C1 segment of cervical spinal cord (tissue), 14 donors: ENCODE measurements around the gene F10.
"Not testable (repeated sequence)": the region's sequence is repeated elsewhere in the genome, so short reads cannot be mapped to it uniquely, and the experiment has no call there.

Experiments used
- DNase-seq, 14 donors: peaks; one replicate each; lab custom pipeline; 2025; lab: John Stamatoyannopoulos, UW

F10 gene

DNA sequence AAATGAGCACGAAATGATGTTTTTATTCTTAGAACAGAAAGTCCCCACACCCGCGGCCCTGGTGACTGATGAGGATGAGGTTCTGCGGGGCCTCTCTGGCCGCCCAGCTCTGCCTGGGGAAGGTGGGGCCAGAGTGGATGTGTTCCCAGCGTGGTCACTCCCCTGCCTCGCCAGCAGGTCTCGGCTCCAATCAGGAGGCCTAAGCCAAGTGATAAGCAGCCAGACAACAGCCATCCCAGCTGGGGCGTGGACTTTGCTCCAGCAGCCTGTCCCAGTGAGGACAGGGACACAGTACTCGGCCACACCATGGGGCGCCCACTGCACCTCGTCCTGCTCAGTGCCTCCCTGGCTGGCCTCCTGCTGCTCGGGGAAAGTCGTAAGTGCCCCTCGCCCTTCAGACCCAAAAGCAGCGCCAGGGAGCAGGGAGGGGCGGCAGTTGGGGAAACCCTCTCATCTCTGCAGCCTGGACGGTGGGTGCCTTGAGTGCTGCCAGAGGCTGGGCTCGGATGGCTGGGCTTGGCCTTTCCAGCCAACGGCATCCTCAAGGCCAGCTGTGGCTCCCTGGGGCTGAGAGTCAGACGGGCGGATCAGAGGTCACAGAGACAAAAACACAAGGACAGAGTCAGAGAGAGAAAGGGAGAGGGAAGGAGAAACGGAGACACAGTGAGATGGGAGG is at the start of gene F10:
F10 (plus strand) TSS at position 250 of the 676 bp plus-strand sequence; CDS start at position 307, 57 bp downstream.
- no peak for DNase-seq

DNA sequence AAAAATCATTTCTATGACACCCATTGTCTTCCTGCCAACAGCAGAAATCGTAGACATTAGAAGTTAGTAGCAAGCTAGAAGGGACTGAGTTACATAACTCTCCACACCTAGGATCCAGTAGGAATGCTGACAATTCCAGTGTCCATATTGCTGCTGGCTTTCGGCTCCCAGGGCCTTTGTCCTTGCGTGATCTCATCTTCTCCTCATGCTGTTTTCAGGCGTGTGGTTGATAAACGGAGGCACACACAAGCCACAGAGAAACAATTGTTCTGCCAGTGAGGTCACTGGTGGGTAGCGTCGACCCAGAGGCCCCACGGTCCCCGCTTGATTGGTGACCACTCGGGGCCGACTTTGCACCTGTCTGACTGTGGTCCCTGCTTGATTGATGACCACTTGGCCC is 48.7 kb upstream of the F10 start:
- no peak for DNase-seq

DNA sequence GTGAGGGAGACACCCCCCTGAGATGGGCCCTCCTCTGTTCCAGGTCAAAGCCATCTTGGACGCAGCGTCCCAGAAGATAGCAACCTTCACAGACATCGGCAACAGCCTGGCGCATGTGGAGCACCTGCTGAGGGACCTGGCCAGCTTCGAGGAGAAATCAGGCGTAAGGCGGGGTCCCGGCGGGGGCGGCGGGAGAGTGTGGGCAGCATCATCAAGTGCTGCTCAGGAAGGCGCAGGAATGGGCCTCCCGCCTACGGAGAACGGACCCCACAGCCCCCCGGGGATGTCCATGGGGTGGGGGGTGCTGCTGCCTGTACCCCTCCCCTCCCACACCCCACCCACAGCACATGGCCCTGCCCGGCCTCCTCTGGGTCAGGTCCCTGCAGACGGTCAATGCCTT is 48.2 kb upstream of the F10 start:
- no peak for DNase-seq

DNA sequence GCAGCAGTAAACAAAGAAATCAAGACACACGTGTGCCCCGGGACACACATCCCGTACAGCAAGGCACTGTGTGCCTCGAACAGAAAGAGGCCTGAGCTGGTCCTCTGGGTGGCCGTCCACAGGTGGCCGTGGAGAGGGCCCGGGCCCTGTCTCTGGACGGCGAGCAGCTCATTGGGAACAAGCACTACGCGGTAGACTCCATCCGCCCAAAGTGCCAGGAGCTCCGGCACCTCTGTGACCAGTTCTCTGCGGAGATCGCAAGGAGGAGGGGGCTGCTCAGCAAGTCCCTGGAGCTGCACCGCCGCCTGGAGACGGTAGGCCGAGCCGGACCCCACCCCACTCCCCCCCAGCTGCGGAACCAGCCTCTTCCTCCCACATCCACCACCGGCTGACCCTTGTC is 47.7 kb upstream of the F10 start:
- no peak for DNase-seq

DNA sequence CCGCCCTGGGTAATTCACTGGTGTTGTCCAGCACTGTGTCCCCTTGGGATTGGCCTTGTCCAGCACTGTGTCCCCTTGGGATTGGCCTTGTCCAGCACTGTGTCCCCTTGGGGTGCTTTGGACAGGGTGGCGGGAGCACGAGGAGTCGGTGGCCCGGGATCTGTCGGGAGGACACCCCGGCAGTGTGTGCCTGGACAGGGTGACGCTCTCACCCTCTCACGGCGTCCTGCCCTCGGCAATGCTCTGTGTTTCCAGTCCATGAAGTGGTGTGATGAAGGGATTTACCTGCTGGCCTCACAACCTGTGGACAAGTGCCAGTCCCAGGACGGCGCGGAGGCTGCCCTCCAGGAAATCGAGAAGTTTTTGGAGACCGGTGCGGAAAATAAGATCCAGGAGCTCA is 46.9 kb upstream of the F10 start:
- DNase-seq, result no peak

DNA sequence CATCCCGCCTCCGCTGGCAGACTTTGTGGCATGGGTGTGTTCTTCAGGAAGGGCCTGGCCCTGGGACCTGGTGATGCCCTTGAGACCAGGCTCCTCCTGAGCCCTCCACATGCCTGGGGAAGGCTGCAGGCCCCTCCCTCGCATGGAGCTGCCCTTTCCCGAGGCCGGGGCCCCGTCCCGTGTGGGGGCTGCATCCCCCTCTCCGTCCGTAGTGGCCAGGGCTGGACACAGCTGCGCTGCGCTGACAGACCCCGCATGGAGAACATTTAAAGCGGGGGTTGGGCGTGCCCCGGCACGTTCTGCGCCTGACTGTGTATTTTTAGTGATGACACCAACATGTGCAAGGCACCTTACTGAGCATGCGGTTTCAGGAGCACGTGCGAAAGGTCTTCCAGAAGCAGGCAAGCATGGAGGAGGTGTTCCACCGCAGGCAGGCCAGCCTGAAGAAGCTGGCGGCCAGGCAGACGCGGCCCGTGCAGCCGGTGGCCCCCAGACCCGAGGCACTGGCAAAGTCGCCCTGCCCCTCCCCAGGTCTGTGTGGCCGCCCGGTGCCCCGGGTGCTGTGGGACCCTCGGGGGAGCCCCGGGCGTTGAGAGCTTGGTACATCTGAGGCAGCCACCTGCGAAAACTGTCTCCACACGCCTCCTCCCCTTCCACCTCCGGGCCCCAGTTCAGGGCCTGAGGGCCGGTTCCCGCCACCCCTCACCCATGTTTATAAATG is 45.8 kb upstream of the F10 start:
- no peak for DNase-seq

DNA sequence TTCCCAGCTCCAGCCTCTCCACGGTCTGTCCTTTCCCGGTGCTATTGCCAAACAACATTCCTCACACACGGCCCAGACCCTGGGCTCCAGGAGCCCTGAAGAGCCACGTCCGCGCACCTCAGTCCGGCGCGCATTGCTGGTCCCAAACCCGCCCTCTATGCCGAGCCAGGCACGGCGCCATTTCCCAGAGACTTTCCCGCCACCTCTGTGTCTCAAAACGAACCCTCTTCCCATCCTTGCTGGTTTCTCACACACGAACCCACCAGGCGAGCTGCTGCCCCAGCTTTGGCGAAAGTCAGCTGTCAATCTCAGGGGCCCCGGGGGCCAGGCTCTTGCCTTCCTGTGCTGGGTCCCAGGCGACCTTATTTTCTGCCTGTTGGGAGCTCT is 45.0 kb upstream of the F10 start:
- no peak for DNase-seq

DNA sequence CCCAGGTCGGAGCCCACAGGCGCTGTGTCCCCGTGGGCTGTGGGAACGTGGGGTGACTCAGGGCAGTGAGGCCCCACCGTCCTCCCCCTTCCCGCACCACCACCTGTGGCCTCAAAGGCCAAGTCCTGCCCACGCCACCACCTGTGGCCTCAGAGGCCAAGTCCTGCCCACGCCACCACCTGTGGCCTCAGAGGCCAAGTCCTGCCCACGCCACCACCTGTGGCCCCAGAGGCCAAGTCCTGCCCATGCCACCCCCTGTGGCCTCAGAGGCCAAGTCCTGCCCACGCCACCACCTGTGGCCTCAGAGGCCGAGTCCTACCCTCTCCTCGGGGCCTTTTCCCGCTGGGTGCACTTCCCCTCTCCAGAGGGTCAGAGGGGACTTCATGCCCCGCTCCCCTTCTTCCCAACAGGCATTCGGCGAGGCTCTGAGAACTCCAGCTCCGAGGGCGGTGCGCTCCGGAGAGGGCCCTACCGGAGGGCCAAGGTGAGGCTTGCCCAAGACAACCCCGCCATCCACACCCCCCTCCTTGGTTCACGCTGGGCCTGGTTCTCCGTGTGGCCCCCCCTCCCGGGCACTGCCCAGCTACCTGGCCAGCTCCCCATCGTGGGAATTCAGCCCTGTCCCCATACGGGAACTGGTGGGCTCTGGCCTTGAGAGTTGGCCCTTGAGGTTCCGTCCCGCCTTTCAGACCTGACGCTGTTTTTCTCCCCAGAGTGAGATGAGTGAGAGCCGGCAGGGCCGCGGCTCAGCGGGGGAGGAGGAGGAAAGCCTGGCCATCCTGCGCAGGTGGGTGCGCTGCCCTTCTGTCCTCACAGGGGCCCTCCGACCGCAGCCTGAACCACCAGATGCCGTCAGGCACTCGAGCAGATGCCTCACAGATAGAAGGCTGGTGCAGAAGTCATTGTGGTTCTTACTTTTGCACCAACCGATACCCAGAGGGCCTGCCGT is 44.4 kb upstream of the F10 start:
- no peak for DNase-seq

DNA sequence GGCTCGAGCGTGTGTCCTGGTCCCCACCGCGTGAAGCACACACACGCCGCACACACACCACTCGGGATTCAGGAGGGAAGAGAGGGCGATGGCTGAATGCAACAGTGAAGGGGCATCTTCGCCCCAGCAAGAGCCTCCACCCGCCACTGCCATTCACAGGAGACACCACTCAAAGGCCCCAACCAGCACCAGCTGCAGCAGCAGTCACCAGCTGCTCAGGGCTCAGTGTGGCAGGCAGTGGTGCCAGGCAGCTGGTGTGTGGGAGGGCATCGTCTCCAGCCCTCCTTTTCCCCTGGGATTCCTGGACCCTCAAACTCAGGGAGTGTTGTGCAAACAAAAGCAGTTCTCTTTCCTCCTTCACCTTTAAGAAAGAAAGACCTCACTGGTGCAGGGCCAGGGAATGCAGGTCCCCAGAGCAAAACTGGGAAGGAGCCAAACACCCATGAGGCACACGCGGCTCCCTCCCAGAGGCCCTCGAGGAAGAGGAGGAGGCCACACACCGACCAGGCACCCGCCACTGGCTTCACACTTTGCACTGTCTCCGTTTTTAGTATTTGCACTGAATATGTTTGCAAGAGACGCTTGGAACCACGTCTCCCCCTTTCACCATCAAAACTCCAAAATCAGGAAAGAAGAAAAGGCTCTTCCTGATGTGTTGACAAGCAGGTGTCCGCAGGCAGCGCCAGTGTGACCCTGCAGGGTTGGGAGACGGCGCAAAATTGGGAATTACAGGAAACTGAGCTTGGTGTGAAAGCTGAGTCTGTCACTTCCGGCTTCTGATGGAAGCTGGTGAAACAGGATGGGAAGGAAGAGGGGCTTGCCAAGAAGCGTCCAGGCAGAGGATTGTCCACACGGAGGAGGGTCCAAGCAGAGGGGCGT is 43.5 kb upstream of the F10 start:
- DNase-seq, result peak in 7 of 14 donors; percentile 24 to 64 (median 49)

DNA sequence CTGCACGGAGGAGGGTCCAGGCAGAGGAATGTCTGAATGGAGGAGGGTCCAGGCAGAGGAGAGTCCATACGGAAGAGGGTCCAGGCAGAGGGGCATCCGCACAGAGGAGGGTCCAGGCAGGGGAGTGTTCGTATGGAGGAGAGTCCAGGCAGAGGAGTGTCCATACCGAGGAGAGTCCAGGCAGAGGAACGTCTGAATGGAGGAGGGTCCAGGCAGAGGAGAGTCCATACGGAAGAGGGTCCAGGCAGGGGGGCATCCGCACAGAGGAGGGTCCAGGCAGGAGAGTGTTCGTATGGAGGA is 42.9 kb upstream of the F10 start:
- not testable (repeated sequence) for DNase-seq

DNA sequence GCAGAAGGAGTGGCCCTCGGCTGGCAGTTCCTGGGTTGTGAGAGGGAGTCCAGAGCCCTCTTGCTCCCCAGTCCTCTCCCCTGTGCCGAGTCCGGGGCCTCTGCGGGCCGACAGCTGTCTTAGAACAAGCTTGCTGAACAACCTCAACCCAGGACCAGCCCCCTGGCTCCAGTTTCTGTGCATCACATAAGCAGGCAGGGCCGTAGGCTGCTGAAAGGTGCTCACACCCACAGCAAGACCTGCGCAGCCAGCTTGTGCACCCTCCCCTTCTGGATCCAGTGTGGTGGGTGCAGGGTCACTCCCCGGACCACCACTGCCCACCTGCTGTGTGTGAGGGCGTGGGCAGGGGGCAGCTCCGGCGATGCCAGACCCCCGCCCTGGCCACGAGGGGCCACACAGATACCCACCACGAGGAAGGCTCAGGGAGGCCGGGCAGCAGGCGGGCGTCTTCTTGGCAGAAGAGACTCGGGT is 42.2 kb upstream of the F10 start:
- no peak for DNase-seq

DNA sequence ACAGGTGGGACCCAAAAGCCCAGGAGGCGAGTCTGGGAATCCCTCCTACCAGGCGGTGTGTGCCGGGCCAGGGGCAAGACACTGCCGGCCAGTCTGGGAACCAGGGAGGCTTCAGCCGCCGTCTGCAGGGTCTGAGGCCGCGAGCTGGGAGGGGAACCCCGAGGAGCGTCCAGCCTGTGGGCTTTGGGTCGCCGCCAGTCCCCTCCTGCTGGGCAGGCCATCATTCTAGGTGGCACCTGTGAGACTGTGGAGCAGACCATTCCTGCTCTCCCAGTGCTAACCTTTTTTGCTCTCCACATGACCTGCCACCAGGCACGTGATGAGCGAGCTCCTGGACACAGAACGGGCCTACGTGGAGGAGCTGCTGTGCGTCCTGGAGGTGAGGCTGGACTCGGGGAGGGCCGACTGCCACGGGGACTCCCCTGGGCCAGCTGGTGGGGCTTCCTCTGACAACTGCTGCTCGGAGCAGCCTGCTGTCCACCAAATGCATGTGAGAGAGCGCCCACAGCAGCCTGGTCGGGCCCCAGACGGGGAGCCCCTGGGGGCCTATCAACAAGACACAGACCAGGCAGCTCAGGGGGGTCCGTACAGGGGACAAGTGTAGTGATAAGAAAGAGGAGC is 41.6 kb upstream of the F10 start:
- DNase-seq, result no peak

DNA sequence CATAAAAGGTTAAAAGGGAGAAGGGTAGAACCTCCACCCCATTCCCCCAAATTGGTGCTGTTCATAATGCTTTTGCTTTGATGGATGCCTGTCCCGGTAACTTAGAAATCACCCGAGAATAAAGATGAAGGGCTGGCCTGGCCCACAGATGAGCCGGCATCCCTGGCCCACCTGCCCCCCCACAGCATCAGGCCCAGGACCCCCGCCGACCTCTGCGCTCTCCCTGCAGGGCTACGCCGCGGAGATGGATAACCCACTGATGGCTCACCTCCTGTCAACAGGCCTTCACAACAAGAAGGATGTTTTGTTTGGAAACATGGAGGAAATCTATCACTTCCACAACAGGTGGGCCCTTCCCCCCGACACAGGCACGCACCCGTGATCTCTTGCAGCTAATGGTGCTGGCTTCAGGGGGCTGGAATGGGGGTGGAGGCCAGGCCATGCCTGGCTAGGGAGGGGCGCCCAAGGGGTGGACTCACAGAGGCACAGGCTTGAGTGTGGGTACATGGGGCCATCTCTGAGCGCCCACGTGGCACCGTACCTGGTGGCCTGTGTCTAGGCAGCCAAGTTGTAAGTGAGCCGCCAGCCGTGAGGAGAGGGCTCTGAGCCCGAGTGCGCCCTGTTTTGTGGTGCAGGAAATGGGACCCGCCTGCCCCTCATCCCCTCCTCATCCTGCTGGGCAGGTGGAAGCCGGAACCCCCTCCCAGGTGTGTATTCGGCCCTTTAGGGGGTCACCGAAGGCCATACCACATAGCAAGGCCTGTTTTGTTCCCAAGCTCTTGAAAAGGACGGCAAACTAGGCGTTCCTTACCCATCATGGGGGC is 40.2 kb upstream of the F10 start:
- no peak for DNase-seq

DNA sequence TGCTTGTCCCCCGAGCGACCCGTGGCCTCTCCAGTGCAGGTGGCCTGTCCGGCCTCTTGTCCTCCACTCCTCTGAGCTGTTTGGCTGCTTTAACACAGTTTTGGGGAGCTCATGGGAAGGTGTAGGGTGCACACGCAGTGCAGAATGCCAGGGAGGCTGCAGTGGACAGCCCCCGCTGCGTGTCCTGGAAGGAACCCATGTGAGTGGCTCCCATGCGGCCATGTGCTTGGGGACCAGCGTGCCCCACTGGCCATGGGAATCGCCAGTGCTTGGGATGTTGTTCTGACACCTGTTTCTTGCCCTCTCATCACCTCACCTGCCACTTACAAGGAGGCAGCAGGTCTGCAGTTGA is 39.6 kb upstream of the F10 start:
- no peak for DNase-seq

DNA sequence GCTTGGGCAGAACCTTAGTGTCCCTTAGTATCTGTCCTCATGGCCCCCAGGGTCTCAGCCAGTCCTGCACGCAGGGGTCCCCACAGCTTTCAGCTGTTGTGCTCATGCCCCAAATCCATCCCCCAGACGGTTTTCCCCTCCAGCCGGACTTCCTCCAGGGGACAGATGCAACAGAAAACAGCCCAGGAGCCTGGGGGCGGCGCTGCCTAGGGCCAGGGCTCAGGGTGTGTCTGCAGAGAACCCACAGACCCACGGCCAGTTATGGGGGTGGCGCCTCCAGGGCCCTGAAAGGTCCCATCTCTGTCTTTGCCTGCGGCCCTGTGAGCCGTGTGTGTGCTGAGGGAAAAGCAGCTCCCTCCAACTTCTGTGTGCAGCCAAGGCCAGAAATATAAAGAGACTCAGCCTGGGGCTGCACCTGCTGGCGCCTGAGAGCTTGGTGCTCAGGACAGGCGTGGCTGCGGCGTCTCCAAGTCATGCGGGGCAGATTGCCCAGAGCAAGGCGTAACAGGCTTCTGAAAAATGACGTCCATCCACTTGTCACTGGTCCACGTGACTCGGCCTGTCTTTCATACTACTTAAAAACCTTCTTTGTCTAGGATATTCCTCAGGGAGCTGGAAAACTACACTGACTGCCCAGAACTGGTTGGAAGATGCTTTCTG is 39.1 kb upstream of the F10 start:
- peak in 11 of 14 donors; percentile 39 to 84 (median 68) for DNase-seq

DNA sequence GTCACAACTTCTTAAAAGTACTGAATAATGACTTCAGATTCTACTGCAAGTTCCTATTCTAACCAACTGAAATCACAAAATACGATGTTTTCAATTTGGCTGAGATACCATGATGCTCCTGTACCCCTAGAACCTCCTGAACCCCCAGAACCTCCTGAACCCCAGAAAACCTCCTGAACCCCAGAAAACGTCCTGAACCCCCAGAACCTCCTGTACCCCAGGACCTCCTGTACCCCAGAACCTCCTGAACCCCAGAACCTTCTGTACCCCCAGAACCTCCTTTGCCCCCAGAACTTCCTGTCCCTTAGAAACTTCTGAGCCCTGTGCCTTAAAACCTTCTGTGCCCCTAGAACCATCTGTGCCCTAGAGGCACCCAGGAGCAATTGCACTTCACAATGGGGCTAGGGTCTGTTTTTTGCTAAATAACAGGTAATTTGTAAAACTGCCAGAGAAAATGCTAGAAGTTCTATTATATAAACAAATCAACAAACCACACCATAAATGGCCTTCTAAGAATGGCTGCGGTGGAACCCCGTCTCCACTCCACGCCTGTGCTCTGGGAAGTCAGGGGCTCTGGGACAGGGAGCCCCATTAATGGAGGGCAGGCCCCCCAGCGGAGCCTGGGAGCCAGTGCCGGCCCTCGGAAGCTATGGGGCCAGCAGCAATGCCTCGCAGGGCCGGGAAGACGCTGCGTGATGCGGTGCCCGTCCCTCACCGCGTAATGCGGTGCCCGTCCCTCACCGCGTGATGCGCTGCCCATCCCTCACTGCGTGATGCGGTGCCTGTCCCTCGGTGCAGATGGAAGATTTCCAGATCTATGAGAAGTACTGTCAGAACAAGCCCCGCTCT is 38.3 kb upstream of the F10 start:
- no peak for DNase-seq

DNA sequence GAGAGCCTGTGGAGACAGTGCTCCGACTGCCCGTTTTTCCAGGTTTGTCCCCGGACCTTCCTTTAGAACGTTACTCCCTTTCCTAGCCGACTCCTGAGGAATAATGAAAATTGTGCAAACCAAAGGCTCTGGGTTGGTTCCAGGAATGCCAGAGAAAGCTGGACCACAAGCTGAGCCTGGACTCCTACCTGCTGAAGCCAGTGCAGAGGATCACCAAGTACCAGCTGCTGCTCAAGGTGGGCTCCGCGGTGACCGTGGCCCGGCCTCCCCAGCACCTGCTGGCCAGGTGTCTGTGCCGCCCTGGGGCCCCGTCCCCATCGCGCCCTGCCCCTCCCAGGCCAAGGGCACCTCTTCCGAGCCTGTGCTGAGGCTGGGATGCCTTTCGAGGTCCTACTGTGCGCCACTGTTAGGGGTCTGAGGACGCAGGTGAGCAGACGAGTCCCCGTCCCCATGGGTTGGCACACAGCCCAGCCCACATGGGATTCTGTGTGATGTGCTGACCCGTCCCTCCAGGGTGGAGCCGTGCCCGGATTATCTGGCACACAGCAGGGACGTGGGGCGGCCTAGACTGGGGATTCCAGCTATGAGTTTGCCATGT is 37.6 kb upstream of the F10 start:
- DNase-seq, result no peak
